GM18517 (cell line): Measurements from ENCODE around the gene WDR13.
"Not testable (repeated sequence)": the region's sequence is repeated elsewhere in the genome, so short reads cannot be mapped to it uniquely, and the experiment has no call there.

Experiments
- ATAC-seq: cut with Tn5 transposase; IDR thresholded peaks from one replicate; pipeline ENCODE4 v1.9.1; 2021; ENCODE audit warnings: mild to moderate bottlenecking, moderate library complexity; ENCODE audit not compliant: unreplicated experiment

WDR13 gene

GRCh38 chrX:48652055-48652579 is 54.8 kb downstream of the WDR13 start:
- ATAC-seq: not testable (repeated sequence)

- ATAC-seq: not testable (repeated sequence)
Measured at GRCh38 chrX:48654746-48655145, 57.5 kb downstream of the WDR13 start.
